Bronchial epithelial cell (primary cell): Measurements from ENCODE around the gene LENG8. TPM values are rescaled to one million over a fixed set of nuclear protein-coding genes. Genes with fewer than 3 reads are reported as not detected.
"Not testable (repeated sequence)": the region's sequence is repeated elsewhere in the genome, so short reads cannot be mapped to it uniquely, and the experiment has no call there.

Source experiments
- DNase-seq: peaks from one replicate; pipeline ENCODE4 v3.0.0-alpha.2; 2010; ENCODE audit warnings: low read depth
- FAIRE-seq: peaks from 2 replicates; lab custom pipeline; 2011; peaks lifted over from hg19 to GRCh38; lab: Jason Lieb, UNC
- H3K27me3 ChIP-seq: 2 replicates; pipeline ENCODE4 v1.5.1; 2011; ENCODE audit warnings: low read length; ENCODE audit not compliant: control insufficient read depth, insufficient read depth
- H3K36me3 ChIP-seq: 2 replicates; pipeline ENCODE4 v1.5.1; 2011; ENCODE audit warnings: low read length; ENCODE audit not compliant: control insufficient read depth, insufficient read depth
- H3K4me3 ChIP-seq: 2 replicates; pipeline ENCODE4 v1.5.1; 2011; ENCODE audit warnings: mild to moderate bottlenecking, low read depth, low read length, control low read depth
- CTCF ChIP-seq: IDR thresholded peaks from 2 replicates; pipeline ENCODE4 v1.5.1; 2011; ENCODE audit warnings: mild to moderate bottlenecking, moderate library complexity, low read length, control low read depth, inconsistent platforms; ENCODE audit not compliant: insufficient read depth, severe bottlenecking
- total RNA-seq: library from RNA; depleted of rRNA; stranded (reverse); fragments of >200 nt; gene quantifications from 2 replicates; pipeline ENCODE4 v1.2.1, GENCODE V29; 2014

Gene LENG8
- total RNA-seq, 1 donor from 2014 or later = 26.3 TPM

DNA sequence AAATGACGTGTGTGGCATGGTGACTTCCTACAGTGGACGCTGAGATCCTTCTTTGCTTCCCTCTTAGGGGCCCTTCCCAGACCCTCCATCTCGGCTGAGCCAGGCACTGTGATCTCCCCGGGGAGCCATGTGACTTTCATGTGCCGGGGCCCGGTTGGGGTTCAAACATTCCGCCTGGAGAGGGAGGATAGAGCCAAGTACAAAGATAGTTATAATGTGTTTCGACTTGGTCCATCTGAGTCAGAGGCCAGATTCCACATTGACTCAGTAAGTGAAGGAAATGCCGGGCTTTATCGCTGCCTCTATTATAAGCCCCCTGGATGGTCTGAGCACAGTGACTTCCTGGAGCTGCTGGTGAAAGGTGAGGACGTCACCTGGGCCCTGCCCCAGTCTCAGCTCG, 58.8 kb downstream of the LENG8 start:
- no peak for TF ChIP-seq CTCF

DNA sequence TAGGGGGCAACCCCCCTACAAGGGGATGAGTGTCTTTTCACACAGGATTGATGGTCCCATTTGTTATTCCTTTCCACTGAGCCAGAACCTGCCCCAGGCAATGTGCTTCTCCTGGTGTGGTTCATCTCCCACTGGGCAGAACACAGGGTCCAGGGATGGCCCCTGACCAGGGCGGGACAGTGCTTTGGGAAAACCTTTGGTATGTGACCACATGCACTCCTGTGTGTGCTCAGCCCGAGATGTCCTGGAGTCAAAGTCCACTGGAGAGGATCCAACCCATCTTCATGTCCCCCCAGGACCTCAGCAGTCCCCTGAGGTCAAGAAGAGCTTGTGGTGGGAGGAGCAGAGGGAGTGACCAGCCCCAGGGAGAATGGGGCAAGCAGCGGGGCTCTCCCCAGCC, 59.5 kb downstream of the LENG8 start:
- H3K27me3 ChIP-seq, H3K36me3 ChIP-seq: not testable (repeated sequence)
- FAIRE-seq = peak; percentile 47

More for the DNA sequence above, 58.8 kb downstream of the LENG8 start:
- H3K4me3 ChIP-seq = no peak overlapping the region
- no peak for DNase-seq
- no peak for FAIRE-seq
- H3K36me3 ChIP-seq = no peaks in the 10 kb centered on the region
- H3K27me3 ChIP-seq = no peaks in the 10 kb centered on the region

DNA sequence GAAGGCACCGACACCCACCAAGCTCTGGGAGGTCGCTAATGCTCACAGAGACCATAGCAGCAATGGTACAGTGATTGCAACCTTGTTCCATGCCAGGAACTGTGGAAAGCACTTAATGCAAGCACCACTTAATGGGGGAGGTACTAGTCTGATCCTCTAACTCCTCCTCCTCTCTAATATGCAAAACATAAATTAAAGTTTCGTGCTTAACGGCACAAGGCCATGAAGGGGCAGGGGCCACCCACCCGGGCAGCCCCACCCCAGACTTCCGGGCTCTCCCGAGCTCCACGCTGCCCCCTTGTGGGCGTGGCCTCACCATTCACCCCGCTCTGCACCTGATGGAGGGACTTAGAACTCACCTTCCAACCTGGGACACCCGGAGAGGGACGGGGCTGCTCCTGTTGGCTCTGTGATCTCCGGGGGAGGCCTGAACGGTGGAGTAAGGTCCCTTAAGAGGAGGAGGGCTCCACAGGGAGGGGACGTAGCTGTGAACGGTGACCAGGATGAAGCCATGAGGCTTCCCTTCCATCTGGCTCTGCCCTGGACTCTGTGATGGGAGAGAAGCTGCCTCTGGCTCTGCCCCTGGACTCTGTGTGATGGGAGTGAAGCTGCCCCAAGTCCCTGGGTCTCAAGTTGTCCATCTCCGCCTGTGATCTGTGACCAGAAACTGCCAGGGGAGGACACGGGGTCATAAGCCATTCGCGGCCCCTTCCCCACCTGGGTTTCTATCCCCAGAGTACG, 60.4 kb downstream of the LENG8 start:
- not testable (repeated sequence) for DNase-seq, H3K36me3 ChIP-seq, H3K27me3 ChIP-seq, H3K4me3 ChIP-seq
- FAIRE-seq = peak; percentile 36

More for the DNA sequence above, 59.5 kb downstream of the LENG8 start:
- DNase-seq, H3K4me3 ChIP-seq: not testable (repeated sequence)

Other genes starting within 250 kb of the LENG8 start
- 2,761 and 3,132 TPM in 2 replicates for gene RPS9, start 248.3 kb upstream of the LENG8 start, total RNA-seq
- not detected in 2 replicates for gene LILRB3, start 226.2 kb upstream of the LENG8 start, total RNA-seq
- gene LILRA6, start 206.4 kb upstream of the LENG8 start, total RNA-seq = not detected in 2 replicates
- not detected in 2 replicates for gene LILRB5, start 191.9 kb upstream of the LENG8 start, total RNA-seq
- not detected in 2 replicates for gene LILRB2, start 168.1 kb upstream of the LENG8 start, total RNA-seq
- not detected in 2 replicates for gene LILRA5, start 136.0 kb upstream of the LENG8 start, total RNA-seq
- gene LILRA4, start 110.0 kb upstream of the LENG8 start, total RNA-seq = not detected in 2 replicates
- gene LAIR1, start 84.3 kb upstream of the LENG8 start, total RNA-seq = not detected in 2 replicates
- gene TTYH1, start 33.7 kb upstream of the LENG8 start, total RNA-seq = 0.26 TPM in 1 of 2 replicates, not detected in the other
- 6.5 and 15.0 TPM in 2 replicates for gene LENG9, start 14.6 kb downstream of the LENG8 start, total RNA-seq
- 18.2 and 20.4 TPM in 2 replicates for gene CDC42EP5, start 24.1 kb downstream of the LENG8 start, total RNA-seq
- gene LAIR2, start 53.6 kb downstream of the LENG8 start, total RNA-seq = not detected in 2 replicates
- gene LILRA2, start 124.6 kb downstream of the LENG8 start, total RNA-seq = not detected in 2 replicates
- not detected in 2 replicates for gene LILRA1, start 144.4 kb downstream of the LENG8 start, total RNA-seq
- gene LILRB1, start 181.3 kb downstream of the LENG8 start, total RNA-seq = not detected in 2 replicates
- gene LILRB4, start 213.8 kb downstream of the LENG8 start, total RNA-seq = not detected in 2 replicates